Inferior parietal cortex (tissue), 1 donor: ENCODE results near the gene PDZK1.
A peak's percentile ranks its signal among the peaks of the same experiment; 100 is the strongest.
"Not testable (repeated sequence)": the region's sequence is repeated elsewhere in the genome, so short reads cannot be mapped to it uniquely, and the experiment has no call there.

Experiments
- DNase-seq: peaks from one replicate; pipeline ENCODE4 v3.0.0-alpha.2; 2016; ENCODE audit errors: extremely low spot score

The PDZK1 gene

GRCh38 chr1:145707183-145707867 is at the start of gene PDZK1:
TSS of gene PDZK1 (minus strand) at chr1:145707368. CDS start at chr1:145688021, 19,347 bp downstream.
- no peak for DNase-seq

- DNase-seq = peak; percentile 59
Measured at GRCh38 chr1:145751491-145752037, 44.4 kb upstream of the PDZK1 start.

- no peak for DNase-seq
Measured at GRCh38 chr1:145750426-145750825, 43.3 kb upstream of the PDZK1 start.

- no peak for DNase-seq
Measured at GRCh38 chr1:145747398-145748247, 40.5 kb upstream of the PDZK1 start.

GRCh38 chr1:145740269-145740668 is 33.1 kb upstream of the PDZK1 start:
- DNase-seq = no peak

- no peak for DNase-seq
Measured at GRCh38 chr1:145736191-145736590, 29.0 kb upstream of the PDZK1 start.

- no peak for DNase-seq
Measured at GRCh38 chr1:145730900-145731299, 23.7 kb upstream of the PDZK1 start.

- DNase-seq = no peak
Measured at GRCh38 chr1:145730467-145730866, 23.3 kb upstream of the PDZK1 start.

GRCh38 chr1:145729666-145730436 is 22.7 kb upstream of the PDZK1 start:
- DNase-seq = no peak

- DNase-seq = no peak
Measured at GRCh38 chr1:145729196-145729595, 22.0 kb upstream of the PDZK1 start.

- DNase-seq = not testable (repeated sequence)
Measured at GRCh38 chr1:145726193-145726592, 19.0 kb upstream of the PDZK1 start.

- peak; percentile 70 for DNase-seq
Measured at GRCh38 chr1:145720878-145721671, 13.9 kb upstream of the PDZK1 start.

- DNase-seq = no peak
Measured at GRCh38 chr1:145720556-145720877, 13.3 kb upstream of the PDZK1 start.

GRCh38 chr1:145719230-145720079 is 12.3 kb upstream of the PDZK1 start, which contains the start of gene CD160:
TSS of gene CD160 (plus strand) at chr1:145719499. CDS start at chr1:145728328, 8,829 bp downstream.
- no peak for DNase-seq

- not testable (repeated sequence) for DNase-seq
Measured at GRCh38 chr1:145718465-145718864, 11.3 kb upstream of the PDZK1 start.

GRCh38 chr1:145717833-145718232 is 10.7 kb upstream of the PDZK1 start:
- DNase-seq = no peak

- no peak for DNase-seq
Measured at GRCh38 chr1:145716641-145717345, 9.6 kb upstream of the PDZK1 start.

GRCh38 chr1:145714524-145715111 is 7.5 kb upstream of the PDZK1 start:
- no peak for DNase-seq

- no peak for DNase-seq
Measured at GRCh38 chr1:145711213-145711651, 4.1 kb upstream of the PDZK1 start.
